Stimulated activated CD8-positive, alpha-beta memory T cell treated with anti-CD3 and anti-CD28 coated beads, Interleukin-7, amount 100 ng/mL, for 24 hours (primary cell): ENCODE results near the gene SNX9.
"Not testable (repeated sequence)": the region's sequence is repeated elsewhere in the genome, so short reads cannot be mapped to it uniquely, and the experiment has no call there.

ENCODE experiments used
- DNase-seq: peaks from one replicate; pipeline ENCODE4 v3.0.0-alpha.2; 2020; ENCODE audit warnings: low read depth

Gene SNX9

DNA sequence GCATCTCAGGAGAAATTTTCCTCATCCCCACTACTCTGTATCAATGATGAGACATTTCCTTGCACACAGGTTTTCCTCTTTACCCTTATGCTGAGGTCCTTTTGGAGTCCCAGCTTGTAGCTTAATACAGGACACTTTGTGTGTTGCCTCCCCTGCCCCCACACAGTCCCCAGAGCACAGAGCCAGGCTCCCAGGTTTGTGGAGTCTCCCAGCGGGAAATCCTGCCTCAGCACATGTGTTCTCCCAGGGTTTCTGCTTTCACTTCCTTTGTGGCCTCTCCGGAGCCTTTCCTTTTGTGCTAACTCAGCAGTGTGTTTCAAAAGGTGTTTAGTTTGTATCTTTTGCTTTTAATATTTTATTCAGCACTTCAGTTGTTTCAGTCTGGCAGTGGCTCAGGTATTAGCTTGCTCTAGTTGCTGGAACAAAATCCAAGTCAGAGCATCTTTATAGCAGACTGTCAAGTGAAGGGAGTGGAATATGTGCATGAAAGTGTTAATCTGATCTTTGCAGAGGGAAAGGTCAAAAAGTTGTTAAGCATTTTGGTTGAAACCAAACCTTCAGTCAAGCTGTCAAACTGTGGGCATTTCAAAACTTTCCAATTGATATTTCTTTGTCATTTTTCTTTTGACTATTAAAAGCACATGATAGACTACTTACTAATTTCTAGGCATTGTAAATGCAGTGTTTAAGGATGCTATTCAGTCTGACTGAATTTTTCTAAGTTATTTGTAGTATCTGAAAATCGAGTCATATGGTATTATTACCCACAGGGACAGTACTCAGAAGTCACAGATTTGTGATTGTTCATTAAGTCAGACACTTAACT is 8.6 kb downstream of the SNX9 start:
- DNase-seq, result no peak

DNA sequence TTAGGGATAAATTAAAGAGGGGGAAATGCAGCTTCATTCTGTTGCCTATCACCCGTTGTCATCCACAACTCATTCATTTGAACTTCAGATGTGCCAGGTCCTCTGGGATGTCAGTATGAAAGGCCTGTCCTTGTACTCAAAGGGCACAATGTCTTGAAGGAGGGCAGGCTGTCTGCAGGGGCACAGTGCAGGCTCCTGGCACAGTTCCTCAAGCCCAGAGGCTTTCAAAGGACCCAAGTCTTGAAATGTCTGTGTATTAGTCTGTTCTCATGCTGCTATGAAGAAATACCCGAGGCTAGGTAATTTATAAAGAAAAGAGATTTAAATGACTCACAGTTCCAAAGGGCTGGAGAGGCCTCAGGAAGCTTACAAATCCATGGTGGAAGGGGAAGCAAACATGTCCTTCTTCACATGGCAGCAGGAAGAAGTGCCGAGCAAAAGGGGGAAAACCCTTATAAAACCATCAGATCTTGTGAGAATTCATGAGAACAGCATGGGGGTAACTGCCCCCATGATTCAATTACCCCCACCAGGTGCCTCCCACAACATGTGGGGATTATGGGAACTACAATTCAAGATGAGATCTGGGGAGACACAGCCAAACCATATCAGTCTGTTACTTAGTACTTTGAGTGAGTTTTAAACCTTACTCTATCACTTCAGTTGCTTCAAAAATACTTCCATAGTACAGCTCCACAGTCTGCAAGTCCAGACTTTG is 9.4 kb downstream of the SNX9 start:
- no peak for DNase-seq

DNA sequence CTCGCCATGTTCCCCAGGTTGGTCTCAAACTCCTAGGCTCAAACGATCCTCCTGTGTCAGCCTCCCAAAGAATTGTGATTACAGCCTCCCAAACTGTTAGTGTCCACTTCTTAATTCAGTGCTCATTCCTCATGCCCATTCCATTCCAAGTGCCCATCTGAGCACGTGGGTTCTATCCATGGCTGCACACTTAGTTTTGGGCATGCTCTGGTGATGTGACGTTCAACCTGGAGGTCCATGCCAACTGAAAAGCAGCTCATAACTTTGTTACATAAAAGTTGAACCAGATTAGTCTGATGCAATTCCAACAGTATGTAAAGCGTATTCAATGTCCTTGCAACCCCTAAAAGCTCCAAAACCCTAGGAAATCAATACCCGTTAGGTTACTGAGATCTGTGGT is 11.5 kb downstream of the SNX9 start:
- DNase-seq, result no peak

DNA sequence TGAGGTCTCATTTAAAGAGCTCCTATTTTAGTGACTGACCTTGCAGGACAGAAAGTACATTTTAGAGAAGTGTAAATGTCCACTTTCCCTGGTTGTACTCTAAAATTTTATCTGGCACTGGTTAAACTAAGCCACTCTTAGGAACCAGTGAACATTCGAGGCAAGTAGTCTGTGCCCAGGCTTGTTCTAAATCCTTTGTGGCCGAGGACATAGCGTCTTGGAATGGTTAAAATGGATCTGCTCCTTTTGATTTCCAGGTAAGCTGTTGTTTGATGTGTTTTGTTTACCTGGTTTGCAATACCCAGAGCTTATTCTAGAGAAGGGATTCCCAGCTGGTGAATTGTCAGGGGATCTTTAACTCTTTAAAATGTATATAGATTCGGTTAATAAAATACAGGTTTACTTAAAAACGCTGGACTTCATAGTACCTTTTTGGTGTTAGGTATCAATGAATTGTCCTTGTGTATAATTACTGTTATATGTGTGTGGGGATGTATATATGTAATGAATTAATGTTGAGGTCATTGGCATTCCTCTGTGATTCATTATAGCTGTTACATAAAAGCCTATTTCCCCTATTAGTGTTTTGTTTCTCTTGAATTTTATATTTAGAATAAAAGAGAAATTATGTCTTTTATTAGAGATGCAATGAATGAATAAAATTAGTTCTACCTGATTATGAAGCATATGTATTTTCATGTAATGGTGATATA is 15.8 kb downstream of the SNX9 start:
- no peak for DNase-seq

DNA sequence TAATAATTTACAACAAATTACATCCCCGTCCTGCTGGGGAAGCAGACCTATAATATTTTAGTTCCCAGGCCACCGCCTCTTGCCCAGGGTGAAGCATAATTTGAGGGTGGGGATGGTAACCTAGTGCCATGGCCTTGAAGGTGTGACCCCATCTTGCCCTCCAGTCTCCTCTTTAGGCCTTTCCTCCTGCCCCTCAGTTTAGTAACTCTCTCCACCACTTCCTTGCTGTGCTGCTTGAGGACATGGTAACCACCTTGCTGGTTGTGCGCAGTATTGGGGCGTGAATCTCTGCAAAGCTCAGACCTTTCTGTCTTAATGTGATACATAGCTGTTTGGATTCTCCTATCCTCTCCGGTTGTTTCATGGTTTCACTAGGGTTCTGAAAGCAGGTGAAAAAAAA is 16.6 kb downstream of the SNX9 start:
- DNase-seq, result no peak

DNA sequence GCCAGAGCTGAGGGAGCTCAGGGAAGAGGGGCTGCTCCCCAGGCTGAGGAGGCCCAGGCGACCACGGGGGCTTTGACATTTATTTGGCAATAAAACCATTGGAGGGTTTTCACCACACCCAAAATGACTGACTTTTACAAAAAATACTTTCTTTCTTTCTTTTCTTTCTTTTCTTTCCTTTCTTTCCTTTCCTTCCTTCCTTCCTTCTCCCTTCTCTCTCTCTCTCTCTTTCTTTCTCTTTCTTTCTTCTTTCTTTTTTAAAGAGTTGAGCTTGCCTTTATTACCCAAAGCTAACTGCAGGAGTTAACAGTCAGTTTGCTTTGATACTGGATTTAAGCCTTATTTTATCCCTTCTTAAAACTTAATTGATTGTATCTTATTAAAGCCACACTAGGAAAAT is 17.2 kb downstream of the SNX9 start:
- no peak for DNase-seq

DNA sequence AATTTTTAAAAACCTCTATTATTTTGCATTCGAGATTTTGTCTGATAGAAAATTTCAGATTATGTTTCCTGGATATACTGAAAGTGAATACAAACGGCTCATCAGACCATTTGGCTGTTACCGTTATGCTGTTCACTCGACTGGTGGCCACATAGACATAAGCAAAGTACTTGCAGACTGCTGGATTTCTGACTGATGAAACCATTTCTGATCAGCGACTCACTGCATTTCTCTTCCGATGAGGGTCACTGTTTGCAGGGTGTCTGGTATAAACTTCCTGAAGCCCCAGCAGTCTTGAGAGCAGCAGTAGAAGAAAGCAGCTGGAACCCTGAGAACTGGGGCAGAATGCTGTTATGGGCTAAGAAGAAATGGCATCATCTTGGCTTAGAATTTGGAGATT is 17.7 kb downstream of the SNX9 start:
- no peak for DNase-seq

DNA sequence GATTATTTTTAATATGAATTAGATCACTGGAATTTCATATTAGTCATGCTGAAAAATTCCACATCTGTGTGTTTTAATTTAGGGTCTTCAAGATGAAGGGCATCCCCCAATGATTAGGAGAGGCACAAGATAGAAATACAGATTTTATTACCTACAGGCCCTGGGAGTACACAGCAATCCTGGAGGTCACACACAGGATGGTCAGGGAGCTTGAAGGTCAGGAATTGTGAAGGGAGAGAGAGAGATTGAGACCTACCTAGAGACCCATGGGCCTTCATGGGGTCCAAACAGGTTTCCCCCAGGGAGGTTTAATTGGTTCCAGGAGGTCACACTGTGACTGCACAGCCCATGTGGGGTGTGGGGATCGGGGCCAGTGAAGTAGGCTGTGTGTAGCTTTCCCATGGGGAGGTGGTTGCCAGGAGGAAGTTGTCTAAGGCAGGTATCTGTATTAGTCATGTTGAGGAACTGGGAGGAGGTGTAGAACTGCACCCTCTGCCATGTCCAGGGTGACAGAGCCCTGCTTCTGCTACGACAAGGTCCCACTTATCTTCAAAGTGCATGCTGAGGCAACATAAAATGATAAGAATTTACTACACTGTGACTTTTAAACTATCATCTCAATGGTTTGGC is 18.3 kb downstream of the SNX9 start:
- no peak for DNase-seq

DNA sequence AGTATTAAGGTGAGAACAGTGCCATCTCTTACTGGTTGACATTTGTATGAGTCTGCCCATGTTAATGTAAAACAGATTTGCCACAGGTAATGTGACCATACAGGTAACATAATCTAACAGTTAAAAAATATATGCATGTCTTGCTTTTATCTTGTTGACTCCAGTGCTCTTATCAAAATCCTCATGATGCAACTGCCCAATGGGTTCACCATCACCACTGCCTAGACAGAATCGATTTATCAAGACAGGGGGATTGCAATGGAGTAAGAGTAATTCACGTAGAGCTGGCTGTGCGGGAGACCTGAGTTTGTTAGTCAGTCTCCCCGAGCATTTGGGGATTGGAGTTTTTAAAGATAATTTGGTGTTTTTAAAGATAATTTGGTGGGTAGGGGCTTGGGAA is 19.2 kb downstream of the SNX9 start:
- DNase-seq, result no peak

DNA sequence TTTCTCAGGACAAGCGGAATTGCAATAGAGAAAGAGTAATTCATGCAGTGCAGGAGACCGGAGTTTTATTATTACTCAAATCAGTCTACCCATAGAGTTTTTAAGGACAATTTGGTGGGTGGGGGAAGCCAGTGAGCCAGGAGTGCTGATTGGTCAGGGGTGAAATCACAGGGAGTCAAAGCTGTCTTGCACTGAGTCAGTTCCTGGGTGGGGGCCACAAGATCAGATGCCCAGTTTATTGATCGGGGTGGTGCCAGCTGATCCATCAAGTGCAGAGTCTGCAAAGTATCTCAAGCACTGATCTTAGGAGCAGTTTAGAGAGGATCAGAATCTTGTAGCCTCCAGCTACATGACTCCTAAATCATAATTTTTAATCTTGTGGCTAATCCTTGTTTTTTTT is 21.1 kb downstream of the SNX9 start:
- not testable (repeated sequence) for DNase-seq

DNA sequence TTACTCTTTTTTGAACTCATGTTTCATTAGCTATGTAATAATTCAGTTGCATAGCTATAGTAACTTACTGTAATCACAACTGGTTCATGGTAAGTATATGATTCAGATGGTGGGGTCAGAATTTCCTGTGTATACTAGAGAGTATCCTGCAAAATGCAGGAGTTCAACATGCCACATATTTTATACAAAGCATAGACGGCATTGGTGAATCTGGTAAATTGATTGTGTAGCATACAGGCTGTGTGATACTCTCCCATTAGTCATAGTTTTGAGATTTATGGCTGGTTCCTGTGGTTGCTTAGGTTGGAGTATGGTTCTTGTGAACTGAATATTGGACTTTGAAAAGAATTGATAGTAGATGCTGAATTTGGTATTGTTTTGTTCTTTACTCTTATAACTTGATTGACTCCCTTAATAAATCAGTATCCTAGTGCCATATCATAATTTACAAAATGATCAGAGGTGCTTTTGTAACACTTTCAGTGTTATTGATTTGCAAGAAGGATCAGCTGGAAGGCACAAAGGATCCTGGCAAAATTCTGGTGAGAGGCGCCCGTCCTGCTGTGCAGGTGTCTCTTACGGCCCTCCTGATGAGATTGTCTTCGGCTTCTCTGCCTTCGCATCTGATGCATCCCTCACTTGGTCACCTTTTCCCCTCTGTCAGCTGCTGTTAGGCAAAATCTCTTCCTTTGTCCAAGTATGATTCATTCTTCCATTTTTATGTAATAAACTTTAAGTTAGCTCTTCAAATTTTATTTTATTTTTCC is 22.6 kb downstream of the SNX9 start:
- no peak for DNase-seq

DNA sequence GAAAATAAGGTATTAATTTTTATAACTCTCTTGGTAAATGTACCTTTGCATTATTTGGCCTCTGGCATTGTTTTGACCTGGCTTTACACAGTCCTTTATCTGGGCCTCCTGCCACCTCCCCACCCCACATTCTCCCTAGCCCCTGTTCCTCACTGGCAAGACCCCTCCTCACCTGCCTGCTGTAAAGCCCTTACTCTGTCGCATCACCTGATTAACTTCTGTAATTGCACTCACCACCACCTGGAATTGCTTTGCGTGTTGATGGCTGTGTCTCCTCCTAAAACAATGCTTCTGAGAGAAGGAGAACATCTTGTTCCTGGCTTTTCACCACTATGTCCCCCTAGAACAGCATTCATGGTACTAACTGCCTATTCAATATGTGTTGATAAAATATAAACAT is 24.8 kb downstream of the SNX9 start:
- DNase-seq, result no peak

DNA sequence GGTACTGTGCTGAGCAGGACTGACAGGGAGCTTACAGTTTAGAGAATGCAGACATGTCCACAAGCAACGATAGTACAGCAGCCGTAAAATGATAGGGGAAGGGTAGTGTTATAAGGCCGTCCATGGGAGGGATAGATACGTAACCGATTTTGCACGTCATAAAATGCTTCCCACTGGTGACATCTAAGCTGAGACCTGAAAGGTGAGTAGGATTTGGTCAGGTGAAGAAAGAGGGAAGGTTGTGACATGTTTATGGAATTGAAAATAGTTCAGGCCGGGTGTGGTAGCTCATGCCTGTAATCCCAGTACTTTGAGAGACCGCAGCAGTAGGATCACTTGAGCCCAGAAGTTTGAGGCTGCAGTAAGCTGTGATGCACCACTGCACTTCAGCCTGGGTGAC is 25.6 kb downstream of the SNX9 start:
- no peak for DNase-seq

DNA sequence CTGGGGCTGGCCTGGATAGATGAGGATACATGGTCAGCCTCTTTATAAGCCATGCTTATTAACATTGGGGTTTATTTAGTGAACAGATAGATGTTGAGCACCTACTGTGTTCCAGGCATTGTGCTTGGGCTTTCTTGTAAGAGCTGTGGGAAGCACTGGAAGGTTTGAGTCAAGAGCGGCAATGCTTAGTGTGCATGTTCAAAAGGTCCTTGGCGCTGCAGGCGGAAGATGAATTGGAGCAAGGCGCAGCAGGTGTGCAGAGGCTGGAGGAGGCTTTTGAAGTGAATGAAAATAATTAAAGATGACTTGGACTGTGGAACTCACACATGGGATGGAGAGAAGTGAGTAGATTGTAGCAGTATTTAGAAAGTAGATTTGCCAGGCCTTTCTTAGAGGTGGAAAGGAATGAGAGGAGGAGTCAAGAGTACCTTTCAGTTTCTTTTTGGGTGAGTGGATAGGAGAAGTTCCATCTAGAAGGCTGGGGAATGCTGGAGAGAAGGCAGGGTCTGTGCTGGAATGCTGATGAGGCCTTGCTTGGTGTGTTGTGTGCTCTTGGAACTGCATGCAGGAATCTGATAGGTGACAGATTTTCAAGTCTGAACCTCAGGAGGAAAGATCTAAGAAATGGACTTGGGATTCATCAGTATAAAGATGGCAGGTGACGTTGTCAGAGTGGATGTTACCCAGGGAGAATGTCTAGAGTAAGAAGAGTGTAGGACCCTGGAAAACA is 26.4 kb downstream of the SNX9 start:
- DNase-seq, result no peak

DNA sequence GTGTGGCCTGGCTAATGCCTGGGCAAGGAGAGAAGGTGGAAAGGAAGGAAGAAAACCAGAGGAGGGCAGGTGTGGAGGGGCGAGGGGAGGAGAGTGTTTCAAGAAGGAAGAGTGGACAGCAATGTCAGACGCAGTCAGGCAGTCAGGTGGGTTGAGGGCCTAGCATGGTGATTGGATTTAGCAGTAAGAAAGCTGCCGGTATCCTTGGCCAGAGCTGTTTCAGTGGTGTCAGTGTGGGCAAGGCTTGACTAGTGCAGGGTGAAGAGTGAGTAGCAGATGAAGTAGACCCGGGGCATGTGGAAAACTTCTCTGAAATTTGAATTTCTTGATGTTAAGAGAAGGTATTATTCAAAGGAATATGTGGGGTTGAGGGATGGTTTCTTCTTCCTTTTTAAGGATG is 27.0 kb downstream of the SNX9 start:
- DNase-seq, result no peak

DNA sequence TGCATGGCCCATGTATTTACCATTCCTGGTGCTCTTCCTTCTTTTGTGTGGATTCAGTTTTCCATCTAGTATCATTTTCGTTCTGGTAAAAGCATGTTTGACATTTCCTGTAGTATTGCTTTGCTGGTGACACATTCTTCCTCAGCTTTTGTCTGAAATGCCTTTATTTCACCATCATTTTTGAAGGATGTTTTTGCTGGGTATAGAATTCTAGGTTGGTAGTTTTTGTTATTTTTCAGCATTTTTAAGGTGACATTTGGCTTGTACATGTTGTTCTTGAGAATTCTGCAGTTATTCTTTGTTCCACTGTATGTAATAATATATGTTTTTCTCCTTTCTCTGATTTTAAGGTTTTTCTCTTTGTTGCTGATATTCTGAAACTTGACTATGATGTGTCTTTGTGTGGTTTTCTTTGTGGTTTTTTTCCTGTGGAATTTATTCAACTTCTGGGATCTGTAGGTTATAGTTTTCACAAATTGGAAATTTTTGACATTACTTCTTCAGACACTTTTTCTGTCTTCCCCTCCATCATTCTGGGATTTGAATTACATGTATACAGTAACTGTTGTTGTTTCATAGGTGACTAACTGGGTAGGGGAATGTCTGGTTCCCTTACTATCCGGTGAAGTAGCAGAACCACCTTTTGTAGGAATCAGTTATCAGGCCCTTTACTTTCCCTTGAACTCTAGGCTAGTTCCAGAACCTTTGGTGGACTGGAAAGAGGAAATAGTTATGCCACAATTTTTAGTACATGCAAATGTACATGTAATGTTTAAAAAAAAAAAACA is 30.2 kb downstream of the SNX9 start:
- DNase-seq, result no peak

DNA sequence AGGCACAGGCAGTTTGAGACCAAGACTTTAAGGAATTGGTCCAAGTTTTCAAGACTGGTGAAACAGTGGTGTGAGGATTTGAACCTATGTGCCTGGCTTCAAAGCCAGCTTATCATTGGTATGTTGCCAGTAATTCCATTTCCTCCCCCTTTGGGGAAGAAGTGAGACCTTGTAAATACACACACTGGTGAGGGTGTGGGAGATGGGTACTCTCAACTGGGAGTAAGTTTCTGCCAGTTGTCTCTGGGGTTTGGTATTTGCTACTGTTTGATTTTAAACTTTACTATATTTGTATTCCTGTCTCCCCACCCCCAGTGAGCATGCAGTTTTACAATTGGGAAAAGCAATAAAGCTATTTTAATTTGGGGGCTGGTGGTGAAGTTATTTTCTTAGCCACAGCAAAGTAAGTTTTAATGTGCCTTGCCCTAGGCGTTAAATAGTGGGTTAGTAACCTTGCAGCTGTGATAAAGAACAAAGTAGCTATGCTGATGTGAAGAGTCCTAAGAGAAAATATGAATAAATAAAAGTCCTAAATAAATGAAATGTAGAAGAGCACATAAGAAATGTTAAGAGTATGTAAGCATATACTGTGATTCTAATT is 31.0 kb downstream of the SNX9 start:
- DNase-seq, result no peak

DNA sequence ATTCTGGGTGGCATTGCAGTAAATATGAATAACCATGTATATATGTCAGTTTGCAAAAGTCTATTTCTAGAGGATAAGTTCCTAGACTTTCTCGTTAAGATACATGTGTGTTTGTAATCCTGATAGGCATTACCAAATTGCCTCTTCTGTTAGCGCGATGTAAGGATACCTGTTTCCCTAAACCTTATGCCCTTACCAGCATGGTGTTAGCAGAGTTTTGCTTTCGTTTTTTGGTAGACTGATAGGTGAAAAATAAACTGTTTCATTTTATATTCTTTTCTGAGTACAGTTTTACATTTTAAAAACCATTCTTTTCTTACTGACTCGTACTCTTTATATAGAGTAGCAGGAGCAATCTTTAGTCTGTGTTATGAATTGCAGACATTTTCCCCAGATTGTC is 32.3 kb downstream of the SNX9 start:
- no peak for DNase-seq

DNA sequence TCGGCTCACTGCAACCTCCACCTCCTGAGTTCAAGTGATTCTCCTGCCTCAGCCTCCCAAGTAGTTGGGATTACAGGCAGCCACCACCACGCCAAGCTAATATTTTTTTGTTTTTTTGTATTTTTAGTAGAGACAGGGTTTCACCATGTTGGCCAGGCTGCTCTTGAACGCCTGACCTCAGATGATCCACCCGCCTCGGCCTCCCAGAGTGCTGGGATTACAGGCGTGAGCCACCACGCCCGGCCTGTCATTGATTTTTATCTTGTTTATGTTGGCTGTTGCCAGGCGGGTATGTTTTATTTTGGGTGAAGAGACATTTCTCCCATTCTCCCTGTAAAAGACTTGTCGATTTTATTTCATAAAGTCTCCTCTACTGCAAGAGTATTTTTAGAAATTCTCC is 32.8 kb downstream of the SNX9 start:
- not testable (repeated sequence) for DNase-seq

DNA sequence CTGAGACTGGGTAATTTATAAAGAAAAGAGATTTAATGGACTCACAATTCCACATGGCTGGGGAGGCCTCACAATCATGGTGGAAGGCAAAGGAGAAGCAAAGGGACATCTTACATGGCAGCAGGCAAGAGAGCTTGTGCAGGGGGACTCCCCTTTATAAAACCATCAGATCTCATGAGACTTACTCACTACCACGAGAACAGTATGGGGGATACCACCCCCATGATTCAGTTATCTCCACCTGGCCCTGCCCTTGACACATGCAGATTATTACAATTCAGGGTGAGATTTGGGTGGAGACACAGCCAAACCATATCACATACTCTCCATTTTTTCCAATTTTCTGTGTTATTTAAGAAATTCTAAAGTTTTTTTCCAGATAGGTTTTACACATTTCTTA is 35.6 kb downstream of the SNX9 start:
- DNase-seq, result not testable (repeated sequence)
